ENCODE data around the gene LY6G6D.

DNA sequence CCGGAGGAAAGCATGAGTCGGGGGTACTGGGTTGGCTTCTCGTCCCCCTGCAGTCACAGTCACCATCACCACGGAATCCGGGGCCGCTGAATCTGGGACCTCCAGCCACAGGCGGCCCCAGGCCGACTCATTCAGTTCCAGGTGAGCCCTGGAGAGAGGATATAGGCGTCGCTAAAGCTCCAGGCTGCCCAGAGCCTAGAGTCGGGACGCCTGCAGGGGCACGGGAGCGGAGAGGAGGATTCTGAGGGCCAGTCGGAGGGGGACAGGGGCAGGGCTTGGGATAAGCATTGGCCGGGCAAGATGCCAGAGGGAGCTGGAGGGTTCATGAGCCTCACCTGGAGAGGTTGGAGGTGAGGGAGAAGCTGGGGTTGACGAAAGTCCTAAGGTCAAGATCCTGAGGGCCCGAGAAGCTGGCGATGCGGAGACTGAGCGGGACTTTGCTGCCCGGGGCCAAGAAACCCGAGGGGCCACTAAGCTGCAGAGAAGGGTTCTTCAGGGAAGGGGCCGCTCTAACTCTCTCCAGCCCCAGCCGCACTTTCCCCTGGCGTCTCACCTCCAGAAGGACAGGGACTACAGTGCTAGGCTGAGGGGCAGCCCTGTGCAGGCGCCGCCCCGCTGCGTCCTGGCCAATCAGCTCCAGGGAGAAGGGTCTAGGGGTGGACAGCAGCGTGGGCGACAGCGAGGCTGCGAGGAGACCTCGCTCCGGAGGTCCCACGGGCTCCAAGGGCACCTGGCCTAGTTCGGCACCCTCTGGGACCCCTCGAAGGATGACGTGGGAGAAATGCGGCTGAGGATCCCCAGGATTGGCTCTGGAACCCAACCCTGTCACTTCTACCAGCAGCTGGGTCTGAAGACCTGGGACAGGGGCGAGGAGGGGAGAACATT is 51.0 kb downstream of the LY6G6D start:
- TF ChIP-seq, protein P1, sequence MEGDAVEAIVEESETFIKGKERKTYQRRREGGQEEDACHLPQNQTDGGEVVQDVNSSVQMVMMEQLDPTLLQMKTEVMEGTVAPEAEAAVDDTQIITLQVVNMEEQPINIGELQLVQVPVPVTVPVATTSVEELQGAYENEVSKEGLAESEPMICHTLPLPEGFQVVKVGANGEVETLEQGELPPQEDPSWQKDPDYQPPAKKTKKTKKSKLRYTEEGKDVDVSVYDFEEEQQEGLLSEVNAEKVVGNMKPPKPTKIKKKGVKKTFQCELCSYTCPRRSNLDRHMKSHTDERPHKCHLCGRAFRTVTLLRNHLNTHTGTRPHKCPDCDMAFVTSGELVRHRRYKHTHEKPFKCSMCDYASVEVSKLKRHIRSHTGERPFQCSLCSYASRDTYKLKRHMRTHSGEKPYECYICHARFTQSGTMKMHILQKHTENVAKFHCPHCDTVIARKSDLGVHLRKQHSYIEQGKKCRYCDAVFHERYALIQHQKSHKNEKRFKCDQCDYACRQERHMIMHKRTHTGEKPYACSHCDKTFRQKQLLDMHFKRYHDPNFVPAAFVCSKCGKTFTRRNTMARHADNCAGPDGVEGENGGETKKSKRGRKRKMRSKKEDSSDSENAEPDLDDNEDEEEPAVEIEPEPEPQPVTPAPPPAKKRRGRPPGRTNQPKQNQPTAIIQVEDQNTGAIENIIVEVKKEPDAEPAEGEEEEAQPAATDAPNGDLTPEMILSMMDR (conservative IDR thresholded peaks at IDR 0.05), result no peak
- TF ChIP-seq ZFX (IDR thresholded peaks at IDR 0.05), result no peak
